ENCODE measurements around the gene TADA3.

TADA3 gene

DNA sequence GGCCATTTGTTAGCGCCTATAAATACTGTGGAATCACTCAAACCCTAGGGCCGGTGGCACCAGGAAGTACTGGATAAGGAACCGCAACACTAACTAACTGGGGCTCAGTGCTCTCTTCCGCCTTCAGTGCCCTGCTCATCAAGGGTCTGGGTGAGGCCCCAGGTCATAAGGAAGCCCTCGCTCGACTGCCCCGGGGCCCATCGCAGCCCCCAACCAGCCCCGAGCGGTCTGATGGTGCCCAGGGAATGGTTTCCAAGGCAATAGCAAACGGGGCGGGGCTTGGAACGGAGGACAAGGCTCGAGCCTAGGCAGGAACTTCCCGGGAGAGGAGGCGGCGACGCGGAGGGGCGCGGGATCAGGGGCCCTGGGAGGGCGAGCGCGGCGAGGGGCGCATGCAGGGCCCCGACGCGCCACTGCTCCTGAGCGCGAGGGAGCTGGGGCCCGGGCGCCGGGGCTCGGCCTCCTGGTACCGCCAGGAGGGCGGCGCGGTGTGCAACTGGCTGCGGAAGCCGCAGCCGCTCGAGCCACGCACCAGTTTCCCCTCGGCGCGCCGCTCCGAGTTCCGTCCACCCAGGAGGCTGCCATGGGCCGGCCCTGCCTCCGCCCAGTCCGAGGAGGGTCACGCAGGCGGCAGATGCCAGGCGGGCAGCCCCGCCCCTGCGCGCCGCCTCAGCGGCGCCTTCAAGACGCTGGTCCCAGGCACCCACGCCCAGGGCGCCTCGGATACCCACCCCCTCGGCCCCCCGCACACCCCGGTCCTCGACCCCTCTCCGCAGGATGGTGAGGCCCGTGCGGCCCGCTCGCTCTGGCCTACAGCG is 17.6 kb upstream of the TADA3 start, which contains the start of gene TTLL3:
Gene TTLL3 (plus strand): TSS at position 648 of the 818 bp plus-strand sequence. CDS start 400 bp downstream, outside the sequence.
- peak; percentile 39 for DNase-seq (ENCODE audit: low read depth)

- no peak for DNase-seq (ENCODE audit: low read depth)
Observed at GRCh38 chr3:9809239-9809614, 17.0 kb upstream of the TADA3 start.

DNA sequence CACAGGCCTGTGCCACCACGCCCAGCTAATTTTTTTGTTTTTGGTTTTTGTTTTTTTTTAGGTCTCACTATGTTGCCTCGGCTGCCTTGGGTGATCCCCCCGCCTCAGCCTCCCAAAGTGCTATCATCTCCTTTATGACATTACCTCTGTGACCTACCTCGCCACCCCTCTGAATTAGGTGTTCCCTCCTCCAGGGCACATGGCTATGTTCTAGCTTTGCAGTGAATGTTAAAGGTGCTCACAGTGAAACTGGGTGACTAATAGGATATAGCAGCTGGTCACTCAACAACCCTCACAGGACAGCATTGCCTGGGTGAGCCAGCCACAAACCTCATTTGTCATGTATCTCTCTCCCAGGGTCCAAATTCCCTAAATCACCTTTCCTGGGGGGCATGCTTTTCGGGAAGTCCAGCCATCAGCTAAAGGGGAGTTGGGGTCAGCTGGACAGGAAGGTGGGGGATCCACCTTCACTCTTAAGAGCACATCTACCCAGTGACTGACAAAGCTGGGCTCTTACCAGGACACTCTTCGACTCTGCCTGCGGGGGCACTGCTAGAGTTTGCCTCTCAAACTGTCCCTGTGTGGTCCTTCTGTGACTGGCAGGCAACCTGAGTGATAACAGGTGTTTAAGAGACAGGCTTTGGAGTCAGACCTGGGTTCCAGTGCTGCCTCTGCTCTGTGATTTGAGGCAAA is 16.2 kb upstream of the TADA3 start:
- no peak for DNase-seq (ENCODE audit: low read depth)

GRCh38 chr3:9807981-9808344 is 15.7 kb upstream of the TADA3 start:
- DNase-seq (ENCODE audit: low read depth), result no peak

GRCh38 chr3:9806688-9807589 is 14.7 kb upstream of the TADA3 start:
- no peak for DNase-seq (ENCODE audit: low read depth)

GRCh38 chr3:9806137-9806536 is 13.9 kb upstream of the TADA3 start:
- no peak for DNase-seq (ENCODE audit: low read depth)

- no peak for DNase-seq (ENCODE audit: low read depth)
Observed at GRCh38 chr3:9804996-9805395, 12.7 kb upstream of the TADA3 start.

- no peak for DNase-seq (ENCODE audit: low read depth)
Observed at GRCh38 chr3:9803494-9803893, 11.2 kb upstream of the TADA3 start.

DNA sequence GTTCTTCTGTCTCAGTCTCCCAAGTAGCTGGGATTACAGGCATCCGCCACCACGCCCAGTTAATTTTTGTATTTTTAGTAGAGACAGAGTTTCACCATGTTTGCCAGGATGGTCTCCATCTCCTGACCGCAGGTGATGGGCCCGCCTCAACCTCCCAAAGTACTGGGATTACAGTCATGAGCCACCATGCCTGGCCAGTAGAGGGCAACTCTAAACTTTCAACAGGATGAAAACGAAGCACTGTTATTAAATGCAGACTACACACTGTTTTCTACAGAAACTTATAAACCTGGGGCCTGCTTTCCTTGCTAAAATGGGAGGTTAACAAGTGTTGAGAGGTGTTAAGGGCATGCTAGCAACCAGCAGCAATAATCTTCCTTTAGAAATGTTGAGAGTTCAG is 8.3 kb upstream of the TADA3 start:
- DNase-seq (ENCODE audit: low read depth), result no peak

GRCh38 chr3:9797196-9797945 is 5.1 kb upstream of the TADA3 start:
- no peak for DNase-seq (ENCODE audit: low read depth)

- no peak for DNase-seq (ENCODE audit: low read depth)
Observed at GRCh38 chr3:9795207-9795606, 2.9 kb upstream of the TADA3 start.

DNA sequence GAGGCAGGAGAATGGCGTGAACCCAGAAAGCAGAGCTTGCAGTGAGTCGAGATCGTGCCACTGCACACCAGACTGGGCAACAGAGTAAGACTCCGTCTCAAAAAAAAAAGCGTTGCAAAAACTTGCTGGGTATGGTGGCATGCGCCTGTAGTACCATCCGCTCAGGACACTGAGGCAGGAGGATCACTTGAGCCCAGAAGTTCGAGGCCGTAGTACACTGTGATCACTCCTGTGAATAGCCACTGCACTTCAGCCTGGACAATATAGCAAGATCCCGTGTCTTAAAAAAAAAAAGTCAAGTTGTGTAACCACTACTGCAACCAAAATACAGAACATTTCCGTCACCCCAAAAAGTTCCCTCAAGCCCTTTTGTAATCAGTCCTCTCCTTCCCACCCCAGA is 2.1 kb upstream of the TADA3 start:
- DNase-seq (ENCODE audit: low read depth), result no peak

- DNase-seq (ENCODE audit: low read depth), result no peak
Observed at GRCh38 chr3:9793161-9793781, 998 bp upstream of the TADA3 start.

DNA sequence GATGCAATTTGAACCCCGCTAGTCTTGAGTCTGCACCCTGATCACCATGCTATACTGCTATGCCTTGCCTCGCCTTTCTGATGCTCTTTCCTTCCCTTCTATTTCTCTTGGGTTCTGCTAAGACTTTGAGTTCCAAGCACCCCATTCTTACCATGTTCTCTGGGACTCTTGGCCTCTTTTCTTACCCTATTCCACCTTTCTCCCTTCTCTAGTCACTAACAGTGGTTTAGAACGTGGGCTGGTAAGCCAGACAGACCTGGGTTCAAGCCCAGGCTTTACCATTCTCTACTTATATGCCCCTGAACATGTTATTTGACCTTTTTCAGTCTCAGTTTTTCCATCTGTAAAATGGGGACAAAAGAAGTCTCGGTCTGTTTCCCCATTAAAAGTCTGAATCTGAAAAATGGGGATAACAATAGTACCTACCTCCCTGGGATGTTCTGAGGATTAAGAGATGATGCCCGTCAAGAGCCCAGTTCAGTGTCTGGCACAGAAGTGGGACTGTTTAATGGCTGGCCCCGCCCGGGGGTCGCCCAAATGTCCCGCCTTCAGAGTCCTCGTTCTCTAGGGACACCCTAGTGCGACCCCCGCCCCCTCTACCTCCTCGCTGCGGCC is 376 bp downstream of the TADA3 start:
- DNase-seq (ENCODE audit: low read depth), result no peak

- no peak for DNase-seq (ENCODE audit: low read depth)
Observed at GRCh38 chr3:9791127-9791526, 1.1 kb downstream of the TADA3 start.

DNA sequence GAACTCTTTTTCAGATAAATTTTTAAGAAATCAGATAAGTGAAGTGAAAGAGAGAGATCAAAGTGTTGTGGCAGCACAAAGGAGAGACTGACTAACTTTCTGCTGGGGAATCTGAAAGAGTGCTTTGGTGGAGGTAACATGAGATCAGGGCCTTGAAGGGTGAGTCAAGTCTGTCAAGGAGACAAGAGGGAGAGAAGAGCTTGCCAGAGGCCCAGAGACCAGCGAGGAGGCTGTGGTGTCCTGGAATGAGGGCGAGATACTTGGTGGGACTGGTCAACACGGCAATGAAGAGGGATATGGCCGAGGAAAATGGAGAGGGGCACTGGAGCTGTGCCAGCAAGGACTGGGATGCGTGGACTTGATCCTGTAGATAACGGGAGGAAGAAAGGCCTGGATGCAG is 4.6 kb downstream of the TADA3 start:
- no peak for DNase-seq (ENCODE audit: low read depth)

GRCh38 chr3:9786825-9787669 is 5.2 kb downstream of the TADA3 start:
- no peak for DNase-seq (ENCODE audit: low read depth)

GRCh38 chr3:9786209-9786739 is 6.0 kb downstream of the TADA3 start:
- no peak for DNase-seq (ENCODE audit: low read depth)

DNA sequence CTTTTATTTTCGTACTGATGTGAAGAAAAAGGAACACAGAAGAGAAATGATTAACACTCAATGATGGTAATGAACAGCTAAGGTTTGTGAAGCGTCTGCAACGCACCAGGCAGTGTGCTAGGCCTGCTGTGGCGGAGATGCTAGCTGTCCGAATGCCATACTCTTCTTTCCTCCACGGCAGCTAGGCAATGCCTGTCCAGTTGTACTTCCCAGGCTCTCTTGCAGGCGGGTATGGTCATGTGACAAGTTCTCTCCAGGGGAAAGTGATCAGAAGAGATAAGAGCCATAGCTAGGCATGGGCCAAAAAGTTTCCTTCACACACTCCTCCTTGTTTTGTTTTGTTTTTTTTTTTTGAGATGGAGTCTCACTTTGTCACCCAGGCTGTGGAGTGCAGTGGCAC is 6.7 kb downstream of the TADA3 start:
- no peak for DNase-seq (ENCODE audit: low read depth)

DNA sequence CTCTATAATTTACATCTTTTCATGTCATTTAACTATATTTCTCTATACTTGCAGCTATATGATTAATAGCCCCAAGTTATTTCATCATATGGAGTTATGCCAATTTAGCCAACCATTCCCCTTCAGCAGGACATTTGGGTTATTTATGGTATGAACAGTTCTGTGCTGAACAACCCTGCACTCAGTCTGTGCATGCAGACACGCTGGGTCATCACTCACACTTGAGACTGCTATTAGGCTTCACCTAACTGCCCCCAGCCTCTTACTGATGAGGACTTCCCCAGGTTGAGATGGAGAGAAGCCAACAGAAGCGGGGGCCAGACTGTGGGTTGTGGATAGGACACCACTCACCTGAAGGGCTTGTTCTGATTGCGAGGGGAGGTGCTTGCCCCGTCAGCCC is 7.3 kb downstream of the TADA3 start:
- DNase-seq (ENCODE audit: low read depth), result peak; percentile 26

All from fibroblast of the conjunctiva (primary cell).